HepG2 (cell line): Measurements from ENCODE around the gene PELI2. TPM values are rescaled to one million over a fixed set of nuclear protein-coding genes. Genes with fewer than 3 reads are reported as not detected.

Source experiments
- ATAC-seq: fragments of 200-7000 bp; cut with Tn5 transposase; 3 replicates; pipeline ENCODE4 v1.9.1; 2020; ENCODE audit warnings: mild to moderate bottlenecking, moderate library complexity
- BruUV-seq: library from RNA; stranded (reverse); fragments of 400-500 nt; replicated peaks from 2 replicates; lab custom pipeline; 2021; lab: Mats Ljungman, UMichigan
- CTCF ChIA-PET: fragments of 300-600 bp; formaldehyde crosslinking; extraction: SDS; loops from one replicate; lab custom pipeline; 2021; ENCODE audit warnings: low total read pairs, inconsistent platforms, low intra/inter-chr PET ratio; lab: Yijun Ruan, JAX
- POLR2A ChIA-PET: fragments of 350-600 bp; sonication (Branson Sonifier 250); formaldehyde crosslinking; loops from one replicate; lab custom pipeline; 2020; ENCODE audit warnings: antibody characterized with exemption, inconsistent platforms; lab: Yijun Ruan, JAX
- DNase-seq: peaks from one replicate; pipeline ENCODE4 v3.0.0-alpha.2; 2015; ENCODE audit warnings: low spot score
- FAIRE-seq: peaks from 3 replicates; lab custom pipeline; 2011; peaks lifted over from hg19 to GRCh38; lab: Jason Lieb, UNC
- H2AFZ ChIP-seq: one replicate; pipeline ENCODE4 v1.6.1; 2011; ENCODE audit warnings: low read length, inconsistent platforms
- H3K27ac ChIP-seq: fragments of 300-600 bp; 3 replicates; pipeline ENCODE4 v1.8.0; 2011; ENCODE audit warnings: mixed run types, mild to moderate bottlenecking, mixed read lengths, low read length, inconsistent platforms; ENCODE audit not compliant: insufficient read depth; ENCODE audit errors: extremely low read length
- H3K27me3 ChIP-seq, 2 experiments: fragments of 200-600 bp in 1 of 2; 2 replicates in 1 of 2; 3 replicates in 1 of 2; pipeline versions ENCODE4 v1.6.0 to v1.8.0; 2011; ENCODE audit warnings: low read length in 2 of 2, mild to moderate bottlenecking in 2 of 2, moderate library complexity in 2 of 2, inconsistent platforms in 1 of 2; ENCODE audit not compliant: insufficient read depth in 2 of 2, control insufficient read depth in 1 of 2
- H3K36me3 ChIP-seq, 2 experiments: fragments of 200-600 bp in 1 of 2; replicated peaks in 1 of 2; 2 replicates in 1 of 2; 3 replicates in 1 of 2; pipeline versions ENCODE4 v1.5.1 to v1.8.0; 2011; ENCODE audit warnings: low read length in 2 of 2, inconsistent platforms in 1 of 2; ENCODE audit not compliant: insufficient read depth in 2 of 2, control insufficient read depth in 1 of 2
- H3K4me1 ChIP-seq: 2 replicates; pipeline ENCODE4 v1.5.1; 2012; ENCODE audit warnings: low read length, inconsistent platforms; ENCODE audit not compliant: insufficient read depth
- H3K4me2 ChIP-seq: 2 replicates; pipeline ENCODE4 v1.6.0; 2011; ENCODE audit warnings: low read depth, low read length, inconsistent platforms
- H3K4me3 ChIP-seq, 3 experiments: fragments of 200-600 bp in 1 of 3; sonication (generic), shearing (Covaris generic) in 1 of 3; replicated peaks in 1 of 3; 2 replicates each; pipeline ENCODE4 v1.5.1; 2011 to 2016; ENCODE audit warnings: low read length in 3 of 3, inconsistent platforms in 2 of 3, low read depth in 2 of 3, mild to moderate bottlenecking in 2 of 3, control low read depth in 1 of 3, mixed read lengths in 1 of 3; ENCODE audit not compliant: insufficient read depth in 1 of 3
- H3K79me2 ChIP-seq: one replicate; pipeline ENCODE4 v1.6.1; 2011; ENCODE audit warnings: low read length, inconsistent platforms; ENCODE audit not compliant: insufficient read depth
- H3K9ac ChIP-seq: 2 replicates; pipeline ENCODE4 v1.6.0; 2011; ENCODE audit warnings: mild to moderate bottlenecking, low read depth, low read length, inconsistent platforms; ENCODE audit not compliant: insufficient read depth
- H3K9me3 ChIP-seq: 2 replicates; pipeline ENCODE4 v1.5.1; 2012; ENCODE audit warnings: mild to moderate bottlenecking, low read length
- H4K20me1 ChIP-seq: 2 replicates; pipeline ENCODE4 v1.6.0; 2011; ENCODE audit warnings: inconsistent platforms, mild to moderate bottlenecking, low read length, moderate library complexity; ENCODE audit not compliant: insufficient read depth
- ATAD3A ChIP-seq: sonication (generic); formaldehyde crosslinking; IDR thresholded peaks from 2 replicates; pipeline ENCODE4 v1.4.0; 2020; ENCODE audit warnings: missing genetic modification reagents
- CBFB ChIP-seq: sonication (generic); formaldehyde crosslinking; IDR thresholded peaks from 2 replicates; pipeline ENCODE4 v1.4.0; 2020; ENCODE audit warnings: missing genetic modification reagents
- PCBP2 ChIP-seq: fragments of 200-400 bp; formaldehyde crosslinking; optimal IDR thresholded peaks from 2 replicates; pipeline ENCODE3; 2018; ENCODE audit warnings: low read length, low read depth; ENCODE audit not compliant: poor library complexity, severe bottlenecking
- SNAPC2 ChIP-seq: sonication (generic); formaldehyde crosslinking; IDR thresholded peaks from 2 replicates; pipeline ENCODE4 v1.8.1; 2022; ENCODE audit warnings: mild to moderate bottlenecking, missing genetic modification reagents
- SUZ12 ChIP-seq: fragments of 150-350 bp; IDR thresholded peaks from 2 replicates; pipeline ENCODE4 v1.6.1; 2014; ENCODE audit warnings: low read depth, low read length
- TOE1 ChIP-seq: sonication (generic); formaldehyde crosslinking; IDR thresholded peaks from 2 replicates; pipeline ENCODE4 v1.4.0; 2020; ENCODE audit warnings: mild to moderate bottlenecking, missing genetic modification reagents
- ZFX ChIP-seq: sonication (generic); formaldehyde crosslinking; IDR thresholded peaks from 2 replicates; pipeline ENCODE4 v1.4.0; 2020; ENCODE audit warnings: mild to moderate bottlenecking, low read depth, missing genetic modification reagents, moderate library complexity
- ZNF17 ChIP-seq: sonication (generic); formaldehyde crosslinking; IDR thresholded peaks from 2 replicates; pipeline ENCODE4 v1.5.0; 2020; ENCODE audit warnings: mild to moderate bottlenecking, missing genetic modification reagents
- ZNF253 ChIP-seq: sonication (generic); formaldehyde crosslinking; IDR thresholded peaks from 2 replicates; pipeline ENCODE4 v1.8.0; 2022; ENCODE audit warnings: mild to moderate bottlenecking, missing genetic modification reagents, borderline replicate concordance
- ZNF737 ChIP-seq: sonication (generic); formaldehyde crosslinking; IDR thresholded peaks from 2 replicates; pipeline ENCODE4 v1.5.0; 2020; ENCODE audit warnings: missing genetic modification reagents, mild to moderate bottlenecking, borderline replicate concordance
- in situ Hi-C: cut with HindIII; loops from 2 replicates; pipeline ENCODE4 v1.10.0; 2017; ENCODE audit warnings: low pct_unique_long_range_greater_than_20kb; ENCODE audit not compliant: extremely low pct_ligation_motif_present
- intact Hi-C: fragments of 100-400 bp; cut with micrococcal nuclease; formaldehyde crosslinking; loops from one replicate; pipeline ENCODE4 v1.10.0; 2022; ENCODE audit not compliant: unreplicated experiment
- polyA plus RNA-seq, 8 experiments: library from polyadenylated mRNA; depleted of rRNA in 3 of 8; stranded (reverse) in 7 of 8; unstranded in 1 of 8; fragments of >200 nt; fragmentation: Illumina TruSeq in 4 of 8; extraction: Trizol in 4 of 8; gene quantifications; 2 replicates each; pipeline versions ENCODE4 v1.2.1 to v1.2.3, GENCODE V29; 2011 to 2016; ENCODE audit warnings: low read depth in 4 of 8, missing spikeins in 1 of 8, mixed read lengths in 1 of 8; ENCODE audit not compliant: insufficient read depth in 1 of 8
- total RNA-seq, 5 experiments: library from RNA; depleted of rRNA; stranded (reverse); fragments of >200 nt; fragmentation: Illumina TruSeq; extraction: Trizol; gene quantifications; 2 replicates each; pipeline ENCODE4 v1.2.3, GENCODE V29; 2016; ENCODE audit warnings: low read depth in 1 of 5
- TF ChIP-seq, protein P1 (sequence below): sonication (generic); formaldehyde crosslinking; IDR thresholded peaks from 2 replicates; pipeline ENCODE4 v1.5.0; 2020; ENCODE audit warnings: mild to moderate bottlenecking, missing genetic modification reagents
- TF ChIP-seq, protein P2 (sequence below): sonication (generic); formaldehyde crosslinking; IDR thresholded peaks from 2 replicates; pipeline ENCODE4 v1.5.1; 2020; ENCODE audit warnings: mild to moderate bottlenecking, missing genetic modification reagents, borderline replicate concordance
- TF ChIP-seq, protein P3 (sequence below): sonication (generic); formaldehyde crosslinking; IDR thresholded peaks from 2 replicates; pipeline ENCODE4 v1.4.0; 2020; ENCODE audit warnings: missing genetic modification reagents
- TF ChIP-seq, protein P4 (sequence below): IDR thresholded peaks from 2 replicates; pipeline ENCODE4 v1.6.1; 2016; ENCODE audit warnings: missing genetic modification reagents, missing compliant biosample characterization

The PELI2 gene
- total and polyA plus RNA-seq, 2 of the 13 experiments (the other 11 are each of a cell fraction or from before 2014, with no cell fraction given), result 0.07 TPM; not detected in 1

DNA sequence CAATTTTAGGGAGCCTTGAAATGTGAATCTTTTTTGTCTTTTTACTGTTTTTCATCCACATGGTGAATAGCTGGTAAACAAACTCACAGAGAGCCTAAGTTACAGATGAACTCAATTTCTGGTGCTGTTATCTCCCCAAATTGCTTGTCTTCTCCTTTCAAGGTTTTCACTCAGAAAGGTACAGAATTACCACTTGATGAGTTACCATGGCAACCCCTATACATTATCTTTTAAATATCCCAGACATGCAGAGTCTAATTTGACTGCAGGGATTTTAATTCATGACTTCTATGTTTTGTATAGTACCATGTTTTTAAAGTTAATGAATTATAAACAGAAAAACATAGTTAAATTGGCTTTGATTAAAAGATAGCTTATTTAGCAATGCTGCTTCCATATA, 203.7 kb downstream of the PELI2 start:
- ChIA-PET CTCF (no interaction called here), POLR2A (no interaction called here)
- no peak for FAIRE-seq
- Histone ChIP-seq H3K4me1 (no peaks in the 10 kb centered on the region), H3K9ac (no peak overlapping the region), H3K27me3 (no peaks in the 10 kb centered on the region; a peak in 1 of 5 replicates), H3K27ac (no peak overlapping the region), H2AFZ (no peak overlapping the region), H3K4me2 (no peak overlapping the region), H3K9me3 (peaks cover 16% of the 10 kb centered on the region), H4K20me1 (no peaks in the 10 kb centered on the region), H3K79me2 (no peaks in the 10 kb centered on the region), H3K4me3 (no peak overlapping the region), H3K36me3 (no peaks in the 10 kb centered on the region)
- no peak for ATAC-seq
- DNase-seq, result no peak
- no TSS peak for BruUV-seq
- in situ Hi-C loops (no loop called here), intact Hi-C loops (no loop called here)
- TF ChIP-seq ZNF253 (CRISPR knock-in tag) (no peak), ZNF17 (no peak), SUZ12 (no peak), PCBP2 (no peak), SNAPC2 (no peak), CBFB (CRISPR knock-in tag) (no peak), ZFX (CRISPR knock-in tag) (no peak), TOE1 (CRISPR knock-in tag) (no peak), ATAD3A (no peak), ZNF737 (CRISPR knock-in tag) (no peak)
- TF ChIP-seq, protein P1, sequence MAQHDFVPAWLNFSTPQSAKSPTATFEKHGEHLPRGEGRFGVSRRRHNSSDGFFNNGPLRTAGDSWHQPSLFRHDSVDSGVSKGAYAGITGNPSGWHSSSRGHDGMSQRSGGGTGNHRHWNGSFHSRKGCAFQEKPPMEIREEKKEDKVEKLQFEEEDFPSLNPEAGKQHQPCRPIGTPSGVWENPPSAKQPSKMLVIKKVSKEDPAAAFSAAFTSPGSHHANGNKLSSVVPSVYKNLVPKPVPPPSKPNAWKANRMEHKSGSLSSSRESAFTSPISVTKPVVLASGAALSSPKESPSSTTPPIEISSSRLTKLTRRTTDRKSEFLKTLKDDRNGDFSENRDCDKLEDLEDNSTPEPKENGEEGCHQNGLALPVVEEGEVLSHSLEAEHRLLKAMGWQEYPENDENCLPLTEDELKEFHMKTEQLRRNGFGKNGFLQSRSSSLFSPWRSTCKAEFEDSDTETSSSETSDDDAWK (CRISPR knock-in tag), result no peak
- TF ChIP-seq, protein P2, sequence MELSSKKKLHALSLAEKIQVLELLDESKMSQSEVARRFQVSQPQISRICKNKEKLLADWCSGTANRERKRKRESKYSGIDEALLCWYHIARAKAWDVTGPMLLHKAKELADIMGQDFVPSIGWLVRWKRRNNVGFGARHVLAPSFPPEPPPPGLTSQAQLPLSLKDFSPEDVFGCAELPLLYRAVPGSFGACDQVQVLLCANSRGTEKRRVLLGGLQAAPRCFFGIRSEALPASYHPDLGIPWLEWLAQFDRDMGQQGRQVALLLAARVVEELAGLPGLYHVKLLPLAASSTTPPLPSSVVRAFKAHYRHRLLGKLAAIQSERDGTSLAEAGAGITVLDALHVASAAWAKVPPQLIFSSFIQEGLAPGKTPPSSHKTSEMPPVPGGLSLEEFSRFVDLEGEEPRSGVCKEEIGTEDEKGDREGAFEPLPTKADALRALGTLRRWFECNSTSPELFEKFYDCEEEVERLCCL (CRISPR knock-in tag), result no peak
- TF ChIP-seq, protein P3, sequence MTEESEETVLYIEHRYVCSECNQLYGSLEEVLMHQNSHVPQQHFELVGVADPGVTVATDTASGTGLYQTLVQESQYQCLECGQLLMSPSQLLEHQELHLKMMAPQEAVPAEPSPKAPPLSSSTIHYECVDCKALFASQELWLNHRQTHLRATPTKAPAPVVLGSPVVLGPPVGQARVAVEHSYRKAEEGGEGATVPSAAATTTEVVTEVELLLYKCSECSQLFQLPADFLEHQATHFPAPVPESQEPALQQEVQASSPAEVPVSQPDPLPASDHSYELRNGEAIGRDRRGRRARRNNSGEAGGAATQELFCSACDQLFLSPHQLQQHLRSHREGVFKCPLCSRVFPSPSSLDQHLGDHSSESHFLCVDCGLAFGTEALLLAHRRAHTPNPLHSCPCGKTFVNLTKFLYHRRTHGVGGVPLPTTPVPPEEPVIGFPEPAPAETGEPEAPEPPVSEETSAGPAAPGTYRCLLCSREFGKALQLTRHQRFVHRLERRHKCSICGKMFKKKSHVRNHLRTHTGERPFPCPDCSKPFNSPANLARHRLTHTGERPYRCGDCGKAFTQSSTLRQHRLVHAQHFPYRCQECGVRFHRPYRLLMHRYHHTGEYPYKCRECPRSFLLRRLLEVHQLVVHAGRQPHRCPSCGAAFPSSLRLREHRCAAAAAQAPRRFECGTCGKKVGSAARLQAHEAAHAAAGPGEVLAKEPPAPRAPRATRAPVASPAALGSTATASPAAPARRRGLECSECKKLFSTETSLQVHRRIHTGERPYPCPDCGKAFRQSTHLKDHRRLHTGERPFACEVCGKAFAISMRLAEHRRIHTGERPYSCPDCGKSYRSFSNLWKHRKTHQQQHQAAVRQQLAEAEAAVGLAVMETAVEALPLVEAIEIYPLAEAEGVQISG (CRISPR knock-in tag), result no peak
- TF ChIP-seq, protein P4, sequence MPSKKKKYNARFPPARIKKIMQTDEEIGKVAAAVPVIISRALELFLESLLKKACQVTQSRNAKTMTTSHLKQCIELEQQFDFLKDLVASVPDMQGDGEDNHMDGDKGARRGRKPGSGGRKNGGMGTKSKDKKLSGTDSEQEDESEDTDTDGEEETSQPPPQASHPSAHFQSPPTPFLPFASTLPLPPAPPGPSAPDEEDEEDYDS (CRISPR knock-in tag), result no peak
